ENCODE measurements around the gene CAST.

CAST gene

GRCh38 chr5:96821260-96821916 lies 159.2 kb downstream of the CAST start:
- DNase-seq (ENCODE audit: low spot score) = no peak

DNA sequence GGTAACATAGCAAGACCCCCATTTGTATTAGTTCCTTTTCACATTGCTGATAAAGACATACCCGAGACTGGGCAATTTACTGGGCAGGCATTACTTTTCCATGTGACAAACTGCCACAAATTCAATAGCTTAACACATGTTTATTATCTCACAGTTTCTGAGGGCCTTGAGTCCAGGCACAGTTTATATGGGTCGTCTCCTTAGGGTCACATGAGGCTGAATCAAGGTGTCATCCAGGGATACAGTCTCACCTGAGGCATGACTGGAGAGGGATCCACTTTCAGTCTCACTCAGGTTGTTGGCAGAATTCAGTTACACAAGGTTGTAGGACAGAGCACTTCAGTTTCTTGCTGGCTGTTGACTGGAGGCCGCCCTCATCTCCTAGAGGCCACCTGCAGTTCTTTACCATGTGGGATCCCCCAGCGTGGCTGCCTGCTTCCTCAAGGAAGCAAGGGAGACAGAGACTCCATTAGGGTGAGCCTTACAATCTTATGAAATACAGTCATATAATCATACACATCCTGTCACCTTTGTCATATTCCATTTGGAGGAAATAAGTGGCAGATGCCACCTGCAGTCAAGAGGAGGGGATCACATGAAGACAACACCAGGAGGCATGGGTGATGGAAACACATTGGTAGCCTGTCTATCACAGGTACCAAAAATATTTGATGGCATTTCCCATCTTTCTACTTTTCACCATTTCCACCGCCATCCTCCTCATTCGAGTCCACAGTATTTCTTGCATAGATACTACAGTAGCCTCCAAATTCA lies 160.7 kb downstream of the CAST start:
- DNase-seq (ENCODE audit: low spot score) = no peak

- DNase-seq (ENCODE audit: low spot score) = no peak
These were observed 161.8 kb downstream of the CAST start for GRCh38 chr5:96823900-96824380.

Data from putamen (tissue), 1 donor.